Measurements from ENCODE around the gene CCSER1. TPM values are rescaled to one million over a fixed set of nuclear protein-coding genes. Genes with fewer than 3 reads are reported as not detected.

Gene CCSER1
- total and polyA plus RNA-seq, 2 of the 8 experiments (the other 6 are each of a cell fraction or from before 2014, with no cell fraction given): 0.26 to 0.84 TPM

DNA sequence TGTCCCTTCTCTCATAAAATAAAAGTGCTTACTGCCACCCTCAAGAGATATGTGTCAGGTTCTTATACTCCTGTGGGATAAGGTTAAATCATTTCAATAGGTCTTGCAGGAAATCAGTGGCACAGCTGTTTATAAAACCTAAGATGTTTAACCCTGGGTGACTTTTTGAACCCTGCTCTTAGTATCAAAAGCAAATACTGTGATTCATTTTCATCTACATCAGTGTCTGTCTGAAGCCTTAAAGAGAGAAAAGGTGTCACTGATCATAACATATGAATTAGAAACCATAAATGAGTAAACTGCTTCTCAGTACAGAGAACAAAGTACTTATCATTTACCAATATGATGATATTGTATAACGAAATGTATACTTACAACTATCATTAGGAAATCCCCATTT, 59.0 kb downstream of the CCSER1 start:
- ChIA-PET CTCF (ENCODE audit: partially characterized antibody) (no interaction called here), POLR2A (ENCODE audit: partially characterized antibody) (no interaction called here)
- Histone ChIP-seq H3K18ac (ENCODE audit: extremely low read depth, low read length) (no peak overlapping the region), H3K23ac (ENCODE audit: insufficient read length) (no peak overlapping the region), H3K14ac (ENCODE audit: insufficient read length) (no peak overlapping the region), H3K27ac (ENCODE audit: low read depth, low read length) (no peak overlapping the region), H3K79me2 (ENCODE audit: control insufficient read depth in 1 of 2, insufficient read depth in 2 of 2, low read length in 2 of 2) (no peaks in the 10 kb centered on the region), H3K4me2 (ENCODE audit: insufficient read depth in 1 of 2, low read depth in 2 of 2, low read length in 2 of 2) (no peak overlapping the region), H3K4me3 (ENCODE audit: extremely low read depth in 1 of 4, insufficient read depth in 2 of 4, low read depth in 3 of 4, low read length in 4 of 4) (no peak overlapping the region), H4K20me1 (replicated peaks in 1 of 2; ENCODE audit: control insufficient read depth in 1 of 2, insufficient read depth in 2 of 2, low read length in 2 of 2) (no peaks in the 10 kb centered on the region), H2BK15ac (ENCODE audit: low read length) (no peak overlapping the region), H3K4me1 (replicated peaks in 1 of 4; ENCODE audit: control insufficient read depth in 3 of 4, insufficient read depth in 4 of 4, low read length in 3 of 4) (peaks cover 0 to 6% (median 0%) of the 10 kb centered on the region in 4 experiments; a peak in 2 of 7 replicates), H3K9ac (replicated peaks in 1 of 4; ENCODE audit: extremely low read depth in 1 of 4, low read depth in 3 of 4, low read length in 3 of 4) (no peak overlapping the region), H2BK12ac (ENCODE audit: low read depth, low read length) (no peak overlapping the region), H2BK5ac (ENCODE audit: low read depth, low read length) (no peak overlapping the region), H4K5ac (ENCODE audit: insufficient read length, low read depth, low read length) (no peak overlapping the region), H2AK5ac (ENCODE audit: low read depth, low read length) (no peak overlapping the region), H3K9me3 (ENCODE audit: insufficient read depth in 2 of 2, low read depth in 1 of 2, low read length in 1 of 2) (no peaks in the 10 kb centered on the region), H3K56ac (replicated peaks; ENCODE audit: insufficient read length, low read depth, low read length) (no peak overlapping the region), H3K4ac (replicated peaks; ENCODE audit: insufficient read length, low read depth, low read length) (no peak overlapping the region), H2BK20ac (ENCODE audit: low read length) (no peak overlapping the region), H3K36me3 (ENCODE audit: control insufficient read depth in 2 of 4, insufficient read depth in 4 of 4, low read length in 3 of 4) (no peaks in the 10 kb centered on the region), H3K79me1 (ENCODE audit: low read depth, low read length) (no peaks in the 10 kb centered on the region), H4K8ac (ENCODE audit: extremely low read depth, insufficient read depth, low read length) (no peak overlapping the region), H4K91ac (replicated peaks; ENCODE audit: insufficient read length, low read length) (no peak overlapping the region), H2BK120ac (replicated peaks; ENCODE audit: low read depth, low read length) (no peak overlapping the region), H3K27me3 (replicated peaks in 1 of 4; ENCODE audit: control insufficient read depth in 3 of 4, extremely low read depth in 1 of 4, insufficient read depth in 3 of 4, low read length in 3 of 4) (no peaks in the 10 kb centered on the region), H3K23me2 (ENCODE audit: low read depth, low read length) (no peaks in the 10 kb centered on the region), H2AFZ (ENCODE audit: low read length) (no peak overlapping the region)
- DNase-seq (ENCODE audit: low read depth in 1 of 2, low spot score in 2 of 2) (no peak), FAIRE-seq (no peak)
- WGBS, 2 experiments (ENCODE audit: extremely low coverage in 1 of 2, insufficient coverage in 1 of 2, insufficient read length in 1 of 2, insufficient replicate concordance in 2 of 2, low coverage in 1 of 2, low lambda C conversion rate in 2 of 2, missing lambda C conversion rate in 1 of 2): 88% methylated on average over 1 of the region's 1 CpG; no CpG with 5 or more reads in 1 of the 2 experiments
- TF ChIP-seq CHD2 (IDR thresholded peaks at IDR 0.05; ENCODE audit: low read length) (no peak), TBP (IDR thresholded peaks at IDR 0.05; ENCODE audit: low read depth, low read length) (no peak), POU5F1 (IDR thresholded peaks at IDR 0.05; ENCODE audit: low read depth, low read length) (no peak), TAF7 (optimal IDR thresholded peaks at IDR 0.05; ENCODE audit: borderline replicate concordance, low read depth, low read length) (no peak), SIN3A (conservative IDR thresholded peaks at IDR 0.05 in 1 of 2, IDR thresholded peaks at IDR 0.05 in 1 of 2; ENCODE audit: low read depth in 1 of 2, low read length in 2 of 2) (no peak), ZNF274 (IDR thresholded peaks at IDR 0.05; ENCODE audit: borderline replicate concordance, extremely low read depth, low read length) (no peak), YY1 (IDR thresholded peaks at IDR 0.05; ENCODE audit: low read depth, low read length) (no peak), POLR2AphosphoS5 (IDR thresholded peaks at IDR 0.05; ENCODE audit: low read depth, low read length) (no peak), CEBPB (IDR thresholded peaks at IDR 0.05; ENCODE audit: low read depth, low read length) (no peak), EGR1 (IDR thresholded peaks at IDR 0.05; ENCODE audit: borderline replicate concordance, low read depth, low read length) (no peak), KDM1A (IDR thresholded peaks at IDR 0.05; ENCODE audit: borderline replicate concordance, low read length) (no peak), RXRA (IDR thresholded peaks at IDR 0.05; ENCODE audit: insufficient read depth, low read depth, low read length) (no peak), CHD1 (IDR thresholded peaks at IDR 0.05; ENCODE audit: low read depth, low read length) (no peak), KDM4A (IDR thresholded peaks at IDR 0.05; ENCODE audit: low read depth, low read length, severe bottlenecking) (no peak)
- TF ChIP-seq, protein P1, sequence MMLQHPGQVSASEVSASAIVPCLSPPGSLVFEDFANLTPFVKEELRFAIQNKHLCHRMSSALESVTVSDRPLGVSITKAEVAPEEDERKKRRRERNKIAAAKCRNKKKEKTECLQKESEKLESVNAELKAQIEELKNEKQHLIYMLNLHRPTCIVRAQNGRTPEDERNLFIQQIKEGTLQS (IDR thresholded peaks at IDR 0.05; ENCODE audit: insufficient read depth, low read depth, low read length): no peak
